SK-N-SH treated with all-trans-retinoic acid at 6 μM for 48 hours (cell line): ENCODE results near the gene UBAP1.

Experiments
- ARNTL ChIP-seq: fragments of 450-650 bp; formaldehyde crosslinking; IDR thresholded peaks from 2 replicates; pipeline ENCODE4 v1.5.0; 2020; ENCODE audit warnings: low read depth, mild to moderate bottlenecking, moderate library complexity, borderline replicate concordance
- BACH2 ChIP-seq: fragments of 250-450 bp; sonication (Bioruptor Pico); IDR thresholded peaks from 2 replicates; pipeline ENCODE4 v1.9.0; 2021; ENCODE audit warnings: mild to moderate bottlenecking, borderline replicate concordance
- GLIS3 ChIP-seq: fragments of 250-450 bp; sonication (Bioruptor Pico); IDR thresholded peaks from 2 replicates; pipeline ENCODE4 v1.5.0; 2020; ENCODE audit warnings: mild to moderate bottlenecking, moderate library complexity
- ISL1 ChIP-seq: fragments of 250-450 bp; sonication (Bioruptor Pico); IDR thresholded peaks from 2 replicates; pipeline ENCODE4 v2.1.2; 2022; ENCODE audit warnings: mild to moderate bottlenecking, moderate library complexity
- OSR1 ChIP-seq: fragments of 250-450 bp; sonication (Bioruptor Pico); IDR thresholded peaks from 2 replicates; pipeline ENCODE4 v1.8.0; 2022; ENCODE audit warnings: moderate library complexity, mild to moderate bottlenecking, inconsistent platforms
- SNAI2 ChIP-seq: fragments of 250-450 bp; sonication (Bioruptor Pico); IDR thresholded peaks from 2 replicates; pipeline ENCODE4 v1.5.0; 2020; ENCODE audit warnings: mild to moderate bottlenecking, moderate library complexity
- TOX ChIP-seq: fragments of 250-450 bp; sonication (Bioruptor Pico); IDR thresholded peaks from 2 replicates; pipeline ENCODE4 v1.8.0; 2021; ENCODE audit warnings: mild to moderate bottlenecking, moderate library complexity, borderline replicate concordance
- ZFP3 ChIP-seq: fragments of 250-450 bp; sonication (Bioruptor Pico); IDR thresholded peaks from 2 replicates; pipeline ENCODE4 v1.5.0; 2020; ENCODE audit warnings: mild to moderate bottlenecking, moderate library complexity
- ZFP30 ChIP-seq: fragments of 450-650 bp; formaldehyde crosslinking; IDR thresholded peaks from 2 replicates; pipeline ENCODE4 v1.5.0; 2022; ENCODE audit warnings: mild to moderate bottlenecking, moderate library complexity
- ZNF565 ChIP-seq: fragments of 450-650 bp; formaldehyde crosslinking; conservative IDR thresholded peaks from 2 replicates; pipeline ENCODE4 v1.5.0; 2020; ENCODE audit warnings: low read depth, mild to moderate bottlenecking, moderate library complexity
- TF ChIP-seq, protein P1 (sequence below): fragments of 250-450 bp; sonication (Bioruptor Pico); IDR thresholded peaks from 2 replicates; pipeline ENCODE4 v1.8.0; 2020; ENCODE audit warnings: mild to moderate bottlenecking, moderate library complexity, borderline replicate concordance
- TF ChIP-seq, protein P2 (sequence below): fragments of 250-450 bp; sonication (Bioruptor Pico); IDR thresholded peaks from 2 replicates; pipeline ENCODE4 v1.5.1; 2021; ENCODE audit warnings: mild to moderate bottlenecking, moderate library complexity
- TF ChIP-seq, protein P3 (sequence below): fragments of 250-450 bp; sonication (Bioruptor Pico); IDR thresholded peaks from 2 replicates; pipeline ENCODE4 v1.5.1; 2020; ENCODE audit warnings: low read depth, mild to moderate bottlenecking, moderate library complexity

- TF ChIP-seq ZFP30 (CRISPR knock-in tag) (no peak), ARNTL (CRISPR knock-in tag) (no peak), GLIS3 (CRISPR knock-in tag) (no peak), SNAI2 (no peak), TOX (CRISPR knock-in tag) (no peak), OSR1 (CRISPR knock-in tag) (no peak), ISL1 (CRISPR knock-in tag) (no peak), ZFP3 (CRISPR knock-in tag) (no peak), BACH2 (no peak), ZNF565 (CRISPR knock-in tag) (no peak)
- TF ChIP-seq, protein P1, sequence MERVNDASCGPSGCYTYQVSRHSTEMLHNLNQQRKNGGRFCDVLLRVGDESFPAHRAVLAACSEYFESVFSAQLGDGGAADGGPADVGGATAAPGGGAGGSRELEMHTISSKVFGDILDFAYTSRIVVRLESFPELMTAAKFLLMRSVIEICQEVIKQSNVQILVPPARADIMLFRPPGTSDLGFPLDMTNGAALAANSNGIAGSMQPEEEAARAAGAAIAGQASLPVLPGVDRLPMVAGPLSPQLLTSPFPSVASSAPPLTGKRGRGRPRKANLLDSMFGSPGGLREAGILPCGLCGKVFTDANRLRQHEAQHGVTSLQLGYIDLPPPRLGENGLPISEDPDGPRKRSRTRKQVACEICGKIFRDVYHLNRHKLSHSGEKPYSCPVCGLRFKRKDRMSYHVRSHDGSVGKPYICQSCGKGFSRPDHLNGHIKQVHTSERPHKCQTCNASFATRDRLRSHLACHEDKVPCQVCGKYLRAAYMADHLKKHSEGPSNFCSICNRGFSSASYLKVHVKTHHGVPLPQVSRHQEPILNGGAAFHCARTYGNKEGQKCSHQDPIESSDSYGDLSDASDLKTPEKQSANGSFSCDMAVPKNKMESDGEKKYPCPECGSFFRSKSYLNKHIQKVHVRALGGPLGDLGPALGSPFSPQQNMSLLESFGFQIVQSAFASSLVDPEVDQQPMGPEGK: no peak
- TF ChIP-seq, protein P2, sequence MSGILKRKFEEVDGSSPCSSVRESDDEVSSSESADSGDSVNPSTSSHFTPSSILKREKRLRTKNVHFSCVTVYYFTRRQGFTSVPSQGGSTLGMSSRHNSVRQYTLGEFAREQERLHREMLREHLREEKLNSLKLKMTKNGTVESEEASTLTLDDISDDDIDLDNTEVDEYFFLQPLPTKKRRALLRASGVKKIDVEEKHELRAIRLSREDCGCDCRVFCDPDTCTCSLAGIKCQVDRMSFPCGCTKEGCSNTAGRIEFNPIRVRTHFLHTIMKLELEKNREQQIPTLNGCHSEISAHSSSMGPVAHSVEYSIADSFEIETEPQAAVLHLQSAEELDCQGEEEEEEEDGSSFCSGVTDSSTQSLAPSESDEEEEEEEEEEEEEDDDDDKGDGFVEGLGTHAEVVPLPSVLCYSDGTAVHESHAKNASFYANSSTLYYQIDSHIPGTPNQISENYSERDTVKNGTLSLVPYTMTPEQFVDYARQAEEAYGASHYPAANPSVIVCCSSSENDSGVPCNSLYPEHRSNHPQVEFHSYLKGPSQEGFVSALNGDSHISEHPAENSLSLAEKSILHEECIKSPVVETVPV (CRISPR knock-in tag): no peak
- TF ChIP-seq, protein P3, sequence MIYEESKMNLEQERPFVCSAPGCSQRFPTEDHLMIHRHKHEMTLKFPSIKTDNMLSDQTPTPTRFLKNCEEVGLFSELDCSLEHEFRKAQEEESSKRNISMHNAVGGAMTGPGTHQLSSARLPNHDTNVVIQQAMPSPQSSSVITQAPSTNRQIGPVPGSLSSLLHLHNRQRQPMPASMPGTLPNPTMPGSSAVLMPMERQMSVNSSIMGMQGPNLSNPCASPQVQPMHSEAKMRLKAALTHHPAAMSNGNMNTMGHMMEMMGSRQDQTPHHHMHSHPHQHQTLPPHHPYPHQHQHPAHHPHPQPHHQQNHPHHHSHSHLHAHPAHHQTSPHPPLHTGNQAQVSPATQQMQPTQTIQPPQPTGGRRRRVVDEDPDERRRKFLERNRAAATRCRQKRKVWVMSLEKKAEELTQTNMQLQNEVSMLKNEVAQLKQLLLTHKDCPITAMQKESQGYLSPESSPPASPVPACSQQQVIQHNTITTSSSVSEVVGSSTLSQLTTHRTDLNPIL (CRISPR knock-in tag): no peak
These were observed 39.2 kb upstream of the UBAP1 start for GRCh38 chr9:34139477-34140146.
